Upper lobe of left lung (tissue), 4 donors: ENCODE data around the gene SKIC2.

Experiments
- EP300 ChIP-seq, 4 donors: sonication (generic); formaldehyde crosslinking; IDR thresholded peaks; one replicate each; pipeline ENCODE4 v1.5.1; 2017; ENCODE audit warnings: antibody characterized with exemption in 4 of 4, control low read depth in 2 of 4
- POLR2A ChIP-seq, 4 donors: fragments of 450-650 bp; IDR thresholded peaks; one replicate each; pipeline ENCODE4 v1.5.1; 2016 to 2017; ENCODE audit warnings: antibody characterized with exemption in 4 of 4, mild to moderate bottlenecking in 2 of 4
- POLR2AphosphoS5 ChIP-seq, 2 donors: sonication (generic); formaldehyde crosslinking; IDR thresholded peaks; one replicate each; pipeline ENCODE4 v1.5.1; 2017; ENCODE audit warnings: antibody characterized with exemption in 2 of 2
- TF ChIP-seq, protein P1 (sequence below), 6 experiments: fragments of 450-650 bp in 4 of 6; fragments of 200-600 bp in 2 of 6; sonication (generic) in 2 of 6; IDR thresholded peaks; one replicate each; pipeline ENCODE4 v1.5.1; 2016 to 2019; ENCODE audit warnings: antibody characterized with exemption in 6 of 6

- TF ChIP-seq POLR2A (IDR thresholded peaks at IDR 0.05) (no peak), EP300 (IDR thresholded peaks at IDR 0.05) (no peak), POLR2AphosphoS5 (IDR thresholded peaks at IDR 0.05) (no peak)
- TF ChIP-seq, protein P1, sequence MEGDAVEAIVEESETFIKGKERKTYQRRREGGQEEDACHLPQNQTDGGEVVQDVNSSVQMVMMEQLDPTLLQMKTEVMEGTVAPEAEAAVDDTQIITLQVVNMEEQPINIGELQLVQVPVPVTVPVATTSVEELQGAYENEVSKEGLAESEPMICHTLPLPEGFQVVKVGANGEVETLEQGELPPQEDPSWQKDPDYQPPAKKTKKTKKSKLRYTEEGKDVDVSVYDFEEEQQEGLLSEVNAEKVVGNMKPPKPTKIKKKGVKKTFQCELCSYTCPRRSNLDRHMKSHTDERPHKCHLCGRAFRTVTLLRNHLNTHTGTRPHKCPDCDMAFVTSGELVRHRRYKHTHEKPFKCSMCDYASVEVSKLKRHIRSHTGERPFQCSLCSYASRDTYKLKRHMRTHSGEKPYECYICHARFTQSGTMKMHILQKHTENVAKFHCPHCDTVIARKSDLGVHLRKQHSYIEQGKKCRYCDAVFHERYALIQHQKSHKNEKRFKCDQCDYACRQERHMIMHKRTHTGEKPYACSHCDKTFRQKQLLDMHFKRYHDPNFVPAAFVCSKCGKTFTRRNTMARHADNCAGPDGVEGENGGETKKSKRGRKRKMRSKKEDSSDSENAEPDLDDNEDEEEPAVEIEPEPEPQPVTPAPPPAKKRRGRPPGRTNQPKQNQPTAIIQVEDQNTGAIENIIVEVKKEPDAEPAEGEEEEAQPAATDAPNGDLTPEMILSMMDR (IDR thresholded peaks at IDR 0.05) = no peak
These were observed 11.8 kb upstream of the SKIC2 start for GRCh38 chr6:31947070-31947675.
